ENCODE results near the gene CFAP161.
"Not testable (repeated sequence)": the region's sequence is repeated elsewhere in the genome, so short reads cannot be mapped to it uniquely, and the experiment has no call there.

The CFAP161 gene

DNA sequence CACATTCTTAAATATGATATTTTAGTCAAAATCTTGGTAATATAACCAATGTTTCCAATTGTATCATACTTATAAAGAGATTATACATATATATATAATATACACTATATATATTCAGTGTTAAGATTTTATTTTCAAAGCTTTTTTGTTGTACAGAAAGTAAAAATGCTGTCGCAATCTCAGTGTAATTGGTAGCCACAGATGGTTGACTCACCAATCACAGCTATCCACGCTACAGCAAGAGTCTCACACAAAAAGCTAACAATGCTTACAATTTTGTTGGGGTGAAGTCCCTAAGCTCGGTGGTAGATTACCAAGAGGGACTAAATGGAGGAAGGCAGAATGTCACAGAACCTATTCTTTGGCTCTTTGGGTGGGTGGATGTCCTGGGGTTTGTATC, 16.9 kb upstream of the CFAP161 start:
- TF ChIP-seq, protein P1, sequence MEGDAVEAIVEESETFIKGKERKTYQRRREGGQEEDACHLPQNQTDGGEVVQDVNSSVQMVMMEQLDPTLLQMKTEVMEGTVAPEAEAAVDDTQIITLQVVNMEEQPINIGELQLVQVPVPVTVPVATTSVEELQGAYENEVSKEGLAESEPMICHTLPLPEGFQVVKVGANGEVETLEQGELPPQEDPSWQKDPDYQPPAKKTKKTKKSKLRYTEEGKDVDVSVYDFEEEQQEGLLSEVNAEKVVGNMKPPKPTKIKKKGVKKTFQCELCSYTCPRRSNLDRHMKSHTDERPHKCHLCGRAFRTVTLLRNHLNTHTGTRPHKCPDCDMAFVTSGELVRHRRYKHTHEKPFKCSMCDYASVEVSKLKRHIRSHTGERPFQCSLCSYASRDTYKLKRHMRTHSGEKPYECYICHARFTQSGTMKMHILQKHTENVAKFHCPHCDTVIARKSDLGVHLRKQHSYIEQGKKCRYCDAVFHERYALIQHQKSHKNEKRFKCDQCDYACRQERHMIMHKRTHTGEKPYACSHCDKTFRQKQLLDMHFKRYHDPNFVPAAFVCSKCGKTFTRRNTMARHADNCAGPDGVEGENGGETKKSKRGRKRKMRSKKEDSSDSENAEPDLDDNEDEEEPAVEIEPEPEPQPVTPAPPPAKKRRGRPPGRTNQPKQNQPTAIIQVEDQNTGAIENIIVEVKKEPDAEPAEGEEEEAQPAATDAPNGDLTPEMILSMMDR (IDR thresholded peaks at IDR 0.05; ENCODE audit: low read depth, low read length), result no peak
- no peak for DNase-seq (ENCODE audit: extremely low read depth, low read depth)

DNA sequence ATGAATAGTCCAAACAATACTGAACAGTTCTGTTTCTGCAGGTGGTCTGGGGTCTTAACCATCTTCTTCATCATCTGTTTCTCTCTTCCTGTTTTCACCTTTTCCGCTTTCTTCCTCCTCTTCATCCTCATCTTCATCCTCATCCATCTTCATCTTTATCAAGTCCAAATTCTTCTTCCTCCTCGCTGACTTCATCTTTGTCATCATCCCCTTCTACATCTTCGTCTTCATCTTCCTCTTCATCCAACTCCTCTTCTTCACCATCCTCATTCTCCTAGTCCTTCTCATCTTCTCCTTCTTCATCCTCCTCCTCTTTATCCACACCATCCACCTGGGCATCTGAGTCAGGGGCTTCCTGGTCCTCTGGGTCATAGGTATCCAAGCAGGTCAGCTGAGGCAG, 16.5 kb upstream of the CFAP161 start:
- no peak for DNase-seq (ENCODE audit: extremely low read depth, low read depth)
- TF ChIP-seq, protein P1 (IDR thresholded peaks at IDR 0.05; ENCODE audit: low read depth, low read length), result no peak

DNA sequence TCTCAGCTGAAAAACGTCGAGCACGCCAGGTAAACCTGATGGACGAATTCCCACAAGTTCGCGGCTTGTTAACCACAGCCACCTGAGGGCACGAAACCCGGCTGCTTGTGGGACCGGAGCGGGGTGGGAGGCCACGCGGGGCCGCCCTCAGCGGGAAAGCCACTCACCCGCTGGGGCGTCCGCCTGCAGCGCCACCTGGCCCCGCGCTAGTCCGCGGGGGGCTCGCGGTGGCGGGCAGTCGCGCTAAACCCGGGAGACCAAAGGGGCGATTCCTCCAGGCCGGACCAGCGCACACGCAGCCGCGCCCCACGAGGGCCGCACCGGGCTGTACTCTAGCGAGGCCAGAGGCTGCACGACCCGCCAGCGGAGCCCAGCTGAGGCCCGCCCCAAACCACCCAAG, 15.7 kb upstream of the CFAP161 start:
- DNase-seq (ENCODE audit: extremely low read depth, low read depth), result no peak
- TF ChIP-seq, protein P1 (IDR thresholded peaks at IDR 0.05; ENCODE audit: low read depth, low read length), result no peak

DNA sequence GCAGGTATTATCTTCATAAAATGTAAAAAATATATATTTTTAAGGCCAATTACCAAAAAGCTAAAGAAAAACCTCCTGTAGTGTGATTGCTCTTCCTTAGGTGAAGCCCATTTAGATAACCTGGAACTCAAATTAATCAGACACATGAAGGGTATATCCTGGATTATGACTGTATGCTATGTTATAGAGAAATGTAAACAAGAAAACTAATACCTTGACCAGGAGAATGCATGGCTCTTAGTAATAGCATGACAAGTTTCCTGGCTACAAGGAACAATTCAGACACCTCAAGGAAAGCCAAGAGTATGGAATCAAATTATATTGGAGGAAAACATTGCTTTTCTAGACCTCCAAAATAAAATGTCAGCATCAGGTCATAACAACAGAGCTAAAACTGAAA, 14.0 kb upstream of the CFAP161 start:
- no peak for DNase-seq (ENCODE audit: extremely low read depth, low read depth)
- TF ChIP-seq, protein P1 (IDR thresholded peaks at IDR 0.05; ENCODE audit: low read depth, low read length), result no peak

DNA sequence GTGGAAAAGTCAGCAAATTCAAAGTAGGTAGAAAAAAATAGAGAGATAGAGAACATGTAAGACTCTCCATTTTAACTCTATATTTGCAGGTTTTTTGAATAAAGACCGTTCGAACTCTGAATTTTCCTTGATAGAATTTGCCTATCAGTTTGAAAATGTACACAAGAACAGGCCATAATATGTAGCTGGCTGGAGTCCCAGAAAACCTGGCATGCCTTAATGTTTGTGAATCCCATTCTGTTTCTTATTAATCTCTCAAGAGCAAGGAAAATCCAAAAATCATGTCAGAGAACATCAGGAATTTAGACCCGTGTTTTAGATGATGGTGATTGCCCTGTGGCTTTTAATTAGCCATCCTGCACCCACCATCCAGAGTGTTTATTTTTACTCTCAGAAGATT, 7.2 kb upstream of the CFAP161 start:
- DNase-seq (ENCODE audit: extremely low read depth, low read depth), result no peak
- TF ChIP-seq, protein P1 (IDR thresholded peaks at IDR 0.05; ENCODE audit: low read depth, low read length), result no peak

DNA sequence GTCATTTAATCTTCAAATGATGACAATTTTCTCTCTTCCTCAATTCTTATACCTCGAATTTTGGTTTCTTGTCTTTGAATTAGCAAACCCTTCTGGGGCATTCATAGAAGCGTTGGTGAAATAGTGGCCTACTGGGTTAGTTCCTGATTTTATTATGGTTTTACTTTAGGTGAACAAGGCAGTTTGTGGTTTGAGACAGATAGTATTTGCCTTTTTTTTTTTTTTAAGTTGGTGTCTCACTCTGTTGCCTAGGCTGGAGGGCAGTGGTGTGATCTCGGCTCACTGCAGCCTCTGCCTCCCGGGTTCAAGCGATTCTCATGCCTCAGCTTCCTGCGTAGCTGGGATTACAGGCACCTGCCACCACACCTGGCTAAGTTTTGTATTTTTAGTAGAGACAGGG, 7.4 kb downstream of the CFAP161 start:
- DNase-seq (ENCODE audit: extremely low read depth, low read depth), result not testable (repeated sequence)

DNA sequence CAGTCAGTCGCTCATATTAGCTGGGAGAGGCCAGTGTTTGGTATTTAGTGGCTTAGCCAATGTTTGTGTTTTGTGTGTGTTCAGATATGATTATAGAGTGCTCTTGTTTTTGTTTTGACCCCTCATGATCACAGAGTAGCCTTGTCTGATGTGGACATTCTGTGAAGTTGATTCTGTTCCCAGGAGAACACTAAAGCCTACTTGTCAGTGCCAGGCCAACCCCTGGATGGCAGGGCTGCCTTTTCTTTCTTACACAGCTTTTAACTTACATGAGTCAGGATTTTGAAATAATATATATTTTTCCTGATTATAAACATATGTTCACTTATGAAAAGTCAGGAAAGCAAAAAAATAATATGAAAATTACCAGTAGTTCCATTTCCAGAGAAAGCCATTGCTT, 11.9 kb downstream of the CFAP161 start:
- no peak for DNase-seq (ENCODE audit: extremely low read depth, low read depth)
- TF ChIP-seq, protein P1 (IDR thresholded peaks at IDR 0.05; ENCODE audit: low read depth, low read length), result peak; percentile 31

DNA sequence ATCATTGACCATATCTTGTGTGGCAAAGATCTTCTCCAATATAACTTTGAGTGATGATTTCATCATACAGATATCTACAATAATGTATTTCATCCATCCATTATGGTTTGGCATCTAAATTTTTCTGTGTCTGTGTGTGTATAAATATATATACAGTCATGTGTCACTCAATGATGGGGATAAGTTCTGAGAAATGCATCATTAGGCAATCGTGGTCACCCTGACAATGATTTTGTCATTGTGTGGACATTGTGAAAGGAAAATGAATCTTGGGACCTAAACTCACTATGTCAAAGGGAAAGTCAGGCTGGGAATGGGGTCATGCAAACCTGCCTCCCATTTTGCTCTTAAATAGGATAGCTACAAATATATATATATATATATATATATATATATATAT, 12.4 kb downstream of the CFAP161 start:
- TF ChIP-seq, protein P1 (IDR thresholded peaks at IDR 0.05; ENCODE audit: low read depth, low read length), result no peak
- DNase-seq (ENCODE audit: extremely low read depth, low read depth), result no peak
